ENCODE measurements around the gene PAQR8. TPM values are rescaled to one million over a fixed set of nuclear protein-coding genes. Genes with fewer than 3 reads are reported as not detected.

Gene PAQR8
- total and polyA plus RNA-seq, 2 of the 13 experiments (the other 11 are each of a cell fraction or from before 2014, with no cell fraction given): 37.7 to 50.7 TPM

DNA sequence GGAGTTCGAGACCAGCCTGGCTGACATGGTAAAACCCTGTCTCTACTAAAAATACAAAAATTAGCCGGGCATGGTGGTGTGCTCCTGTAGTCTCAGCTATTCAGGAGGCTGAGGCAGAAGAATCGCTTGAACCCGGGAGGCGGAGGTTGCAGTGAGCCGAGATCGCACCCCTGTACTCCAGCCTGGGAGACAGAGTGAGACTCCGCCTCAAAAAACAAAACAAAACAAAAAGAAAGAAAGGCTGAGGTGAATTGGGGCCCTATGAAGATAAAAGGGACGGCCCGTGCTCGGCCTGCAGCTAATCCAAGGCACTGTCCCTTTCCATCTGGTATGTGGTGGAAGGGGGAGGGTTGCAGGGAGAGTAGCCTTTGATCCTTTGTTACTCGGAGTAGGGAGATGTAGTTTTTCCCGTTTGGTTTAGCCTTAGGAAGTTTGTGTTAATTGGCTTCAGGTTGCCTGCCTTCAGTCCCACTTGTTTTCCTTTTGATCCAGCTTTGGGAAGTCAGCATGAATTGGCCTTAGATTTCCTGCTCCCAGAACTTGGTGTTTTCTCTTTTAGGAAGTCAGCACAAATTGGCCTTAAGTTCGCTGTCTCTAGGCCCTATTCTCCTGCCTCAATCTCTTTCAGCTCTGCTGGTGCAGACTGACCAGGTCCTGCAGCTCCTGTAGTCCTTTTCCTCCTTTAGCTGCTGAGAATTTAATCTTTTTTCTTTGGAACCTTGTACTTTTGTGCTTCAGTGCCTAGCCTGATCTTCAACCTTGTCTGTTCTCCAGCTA is 36.1 kb upstream of the PAQR8 start (continued):
- TF ChIP-seq, protein P1, sequence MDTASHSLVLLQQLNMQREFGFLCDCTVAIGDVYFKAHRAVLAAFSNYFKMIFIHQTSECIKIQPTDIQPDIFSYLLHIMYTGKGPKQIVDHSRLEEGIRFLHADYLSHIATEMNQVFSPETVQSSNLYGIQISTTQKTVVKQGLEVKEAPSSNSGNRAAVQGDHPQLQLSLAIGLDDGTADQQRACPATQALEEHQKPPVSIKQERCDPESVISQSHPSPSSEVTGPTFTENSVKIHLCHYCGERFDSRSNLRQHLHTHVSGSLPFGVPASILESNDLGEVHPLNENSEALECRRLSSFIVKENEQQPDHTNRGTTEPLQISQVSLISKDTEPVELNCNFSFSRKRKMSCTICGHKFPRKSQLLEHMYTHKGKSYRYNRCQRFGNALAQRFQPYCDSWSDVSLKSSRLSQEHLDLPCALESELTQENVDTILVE (CRISPR knock-in tag; IDR thresholded peaks at IDR 0.05): no peak; the same call in 1 of the 2 replicates
- no peak for TF ChIP-seq ZNF407 (CRISPR knock-in tag; IDR thresholded peaks at IDR 0.05; ENCODE audit: not compliant biosample characterization)
- peak; percentile 82 for TF ChIP-seq ZMYM4 (CRISPR knock-in tag; IDR thresholded peaks at IDR 0.05)
- TF ChIP-seq, protein P2, sequence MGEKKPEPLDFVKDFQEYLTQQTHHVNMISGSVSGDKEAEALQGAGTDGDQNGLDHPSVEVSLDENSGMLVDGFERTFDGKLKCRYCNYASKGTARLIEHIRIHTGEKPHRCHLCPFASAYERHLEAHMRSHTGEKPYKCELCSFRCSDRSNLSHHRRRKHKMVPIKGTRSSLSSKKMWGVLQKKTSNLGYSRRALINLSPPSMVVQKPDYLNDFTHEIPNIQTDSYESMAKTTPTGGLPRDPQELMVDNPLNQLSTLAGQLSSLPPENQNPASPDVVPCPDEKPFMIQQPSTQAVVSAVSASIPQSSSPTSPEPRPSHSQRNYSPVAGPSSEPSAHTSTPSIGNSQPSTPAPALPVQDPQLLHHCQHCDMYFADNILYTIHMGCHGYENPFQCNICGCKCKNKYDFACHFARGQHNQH (CRISPR knock-in tag; IDR thresholded peaks at IDR 0.05): peak; percentile 79
- no peak for TF ChIP-seq FOXO4 (CRISPR knock-in tag; conservative IDR thresholded peaks at IDR 0.05)
- no peak for TF ChIP-seq GRHL1 (CRISPR knock-in tag; conservative IDR thresholded peaks at IDR 0.05)
- TF ChIP-seq SP1 (IDR thresholded peaks at IDR 0.05): no peak
- peak; percentile 55 for TF ChIP-seq SP1 (CRISPR knock-in tag; IDR thresholded peaks at IDR 0.05)
- TF ChIP-seq PRPF4 (IDR thresholded peaks at IDR 0.05; ENCODE audit: low read depth, low read length, poor library complexity, severe bottlenecking): no peak
- TF ChIP-seq CEBPG (CRISPR knock-in tag; IDR thresholded peaks at IDR 0.05): peak; percentile 71
- TF ChIP-seq ZNF292 (CRISPR knock-in tag; IDR thresholded peaks at IDR 0.05; ENCODE audit: borderline replicate concordance, low read depth): peak; percentile 90; the same call in 1 of the 2 replicates
- no peak; the same call in 1 of the 2 replicates for TF ChIP-seq ZMAT3 (CRISPR knock-in tag; conservative IDR thresholded peaks at IDR 0.05)
- TF ChIP-seq ZNF530 (CRISPR knock-in tag; IDR thresholded peaks at IDR 0.05; ENCODE audit: low read depth): no peak
- TF ChIP-seq ZNF772 (CRISPR knock-in tag; IDR thresholded peaks at IDR 0.05): peak; percentile 89; the same call in 1 of the 2 replicates
- peak; percentile 48; the same call in 1 of the 2 replicates for TF ChIP-seq ZNF354B (CRISPR knock-in tag; IDR thresholded peaks at IDR 0.05)
